HG02852 (cell line): ENCODE measurements around the gene C1orf74.

Experiments
- ATAC-seq: cut with Tn5 transposase; IDR thresholded peaks from one replicate; pipeline ENCODE4 v1.9.1; 2021; ENCODE audit warnings: mild to moderate bottlenecking, moderate library complexity; ENCODE audit not compliant: unreplicated experiment

C1orf74 gene

GRCh38 chr1:209747580-209748262 lies 36.6 kb downstream of the C1orf74 start:
- peak; percentile 57 for ATAC-seq

- no peak for ATAC-seq
Observed at GRCh38 chr1:209746451-209747165, 37.8 kb downstream of the C1orf74 start.

GRCh38 chr1:209743145-209743482 lies 41.2 kb downstream of the C1orf74 start:
- no peak for ATAC-seq

- no peak for ATAC-seq
Observed at GRCh38 chr1:209742409-209743144, 41.8 kb downstream of the C1orf74 start.

GRCh38 chr1:209741889-209742288 lies 42.5 kb downstream of the C1orf74 start:
- ATAC-seq: no peak

GRCh38 chr1:209741193-209741592 lies 43.2 kb downstream of the C1orf74 start:
- ATAC-seq: no peak

- ATAC-seq: no peak
Observed at GRCh38 chr1:209738270-209738669, 46.1 kb downstream of the C1orf74 start.

GRCh38 chr1:209737118-209737505 lies 47.2 kb downstream of the C1orf74 start:
- ATAC-seq: no peak

- no peak for ATAC-seq
Observed at GRCh38 chr1:209736490-209737117, 47.8 kb downstream of the C1orf74 start.

GRCh38 chr1:209733409-209734192 lies 50.8 kb downstream of the C1orf74 start:
- no peak for ATAC-seq

GRCh38 chr1:209732725-209733124 lies 51.6 kb downstream of the C1orf74 start:
- no peak for ATAC-seq

GRCh38 chr1:209729436-209729835 lies 54.9 kb downstream of the C1orf74 start:
- ATAC-seq: no peak
